Stimulated activated CD8-positive, alpha-beta memory T cell treated with anti-CD3 and anti-CD28 coated beads, Interleukin-4, amount 100 ng/mL, for 24 hours (primary cell): Measurements from ENCODE around the gene GRIP1.

Experiments used
- DNase-seq: peaks from one replicate; pipeline ENCODE4 v3.0.0-alpha.2; 2020; ENCODE audit warnings: low read depth

Gene GRIP1

GRCh38 chr12:66387117-66387516, 291.8 kb downstream of the GRIP1 start:
- DNase-seq, result no peak

- DNase-seq, result no peak
Observed at GRCh38 chr12:66380769-66381535, 297.9 kb downstream of the GRIP1 start.

GRCh38 chr12:66379616-66380015, 299.3 kb downstream of the GRIP1 start:
- no peak for DNase-seq

- no peak for DNase-seq
Observed at GRCh38 chr12:66375560-66375959, 303.3 kb downstream of the GRIP1 start.

- DNase-seq, result no peak
Observed at GRCh38 chr12:66371982-66372381, 306.9 kb downstream of the GRIP1 start.

GRCh38 chr12:66367015-66367667, 311.7 kb downstream of the GRIP1 start:
- DNase-seq, result no peak

GRCh38 chr12:66365718-66366490, 313.0 kb downstream of the GRIP1 start:
- DNase-seq, result no peak

- DNase-seq, result no peak
Observed at GRCh38 chr12:66361703-66362102, 317.2 kb downstream of the GRIP1 start.

GRCh38 chr12:66359300-66359699, 319.6 kb downstream of the GRIP1 start:
- DNase-seq, result no peak

GRCh38 chr12:66354291-66354690, 324.6 kb downstream of the GRIP1 start:
- DNase-seq, result no peak

GRCh38 chr12:66352899-66353298, 326.0 kb downstream of the GRIP1 start:
- no peak for DNase-seq

GRCh38 chr12:66352197-66352596, 326.7 kb downstream of the GRIP1 start:
- DNase-seq, result no peak

GRCh38 chr12:66351301-66351700, 327.6 kb downstream of the GRIP1 start:
- DNase-seq, result no peak

GRCh38 chr12:66345956-66346355, 332.9 kb downstream of the GRIP1 start:
- DNase-seq, result no peak

GRCh38 chr12:66345212-66345611, 333.7 kb downstream of the GRIP1 start:
- DNase-seq, result no peak

- DNase-seq, result no peak
Observed at GRCh38 chr12:66341126-66341525, 337.8 kb downstream of the GRIP1 start.

- DNase-seq, result no peak
Observed at GRCh38 chr12:66340131-66340530, 338.7 kb downstream of the GRIP1 start.

- DNase-seq, result no peak
Observed at GRCh38 chr12:66337381-66338010, 341.4 kb downstream of the GRIP1 start.

- DNase-seq, result no peak
Observed at GRCh38 chr12:66335746-66336145, 343.1 kb downstream of the GRIP1 start.

- no peak for DNase-seq
Observed at GRCh38 chr12:66331814-66332213, 347.1 kb downstream of the GRIP1 start.

- no peak for DNase-seq
Observed at GRCh38 chr12:66331016-66331415, 347.9 kb downstream of the GRIP1 start.

- DNase-seq, result no peak
Observed at GRCh38 chr12:66329941-66330340, 348.9 kb downstream of the GRIP1 start.
